Cardiac muscle cell (in vitro differentiated cells and primary cell): ENCODE results near the gene LGR5. TPM values are rescaled to one million over a fixed set of nuclear protein-coding genes. Genes with fewer than 3 reads are reported as not detected.
A peak's percentile ranks its signal among the peaks of the same experiment; 100 is the strongest.

ENCODE experiments used
- DNase-seq, 2 donors: peaks; one replicate each; pipeline versions ENCODE4 v3.0.0 to v3.0.0-alpha.2; 2010 to 2017; ENCODE audit warnings: low read depth in 1 of 2, low spot score in 1 of 2
- H3K27ac ChIP-seq: fragments of 200-600 bp; sonication (generic); 2 replicates; pipeline ENCODE4 v1.5.1; 2016
- H3K27me3 ChIP-seq: fragments of 200-600 bp; sonication (generic); 2 replicates; pipeline ENCODE4 v1.6.0; 2016; ENCODE audit warnings: control low read depth
- H3K36me3 ChIP-seq: fragments of 200-600 bp; sonication (generic); 2 replicates; pipeline ENCODE4 v1.5.1; 2016; ENCODE audit warnings: control low read depth
- H3K4me1 ChIP-seq: fragments of 200-600 bp; sonication (generic); 2 replicates; pipeline ENCODE4 v1.8.1; 2017; ENCODE audit warnings: low read depth, mild to moderate bottlenecking, mixed run types
- H3K4me3 ChIP-seq: fragments of 200-600 bp; sonication (generic); 2 replicates; pipeline ENCODE4 v1.5.1; 2016; ENCODE audit warnings: mild to moderate bottlenecking
- H3K9me3 ChIP-seq: fragments of 200-600 bp; sonication (generic); 2 replicates; pipeline ENCODE4 v1.5.1; 2017; ENCODE audit warnings: low read depth, mild to moderate bottlenecking, control low read depth
- CTCF ChIP-seq: IDR thresholded peaks from 2 replicates; pipeline ENCODE4 v1.5.1; 2012; ENCODE audit warnings: low read depth, mild to moderate bottlenecking, low read length
- polyA plus RNA-seq: library from polyadenylated mRNA; unstranded; fragments of >200 nt; fragmentation: Nextera tagmentation; extraction: Ambion mirVana; gene quantifications from 2 replicates; pipeline ENCODE4 v1.2.1, GENCODE V29; 2016
- total RNA-seq: library from RNA; depleted of rRNA; stranded (reverse); fragments of >200 nt; gene quantifications from 2 replicates; pipeline ENCODE4 v1.2.3, GENCODE V29; 2016

Gene LGR5
- total and polyA plus RNA-seq, 2 experiments from 2014 or later = 0.12 to 0.34 TPM

GRCh38 chr12:71415336-71416231, 24.0 kb upstream of the LGR5 start:
- Histone ChIP-seq H3K4me1 (no peaks in the 10 kb centered on the region), H3K27me3 (no peaks in the 10 kb centered on the region), H3K36me3 (no peaks in the 10 kb centered on the region), H3K4me3 (no peak overlapping the region), H3K27ac (no peak overlapping the region), H3K9me3 (no peaks in the 10 kb centered on the region)
- TF ChIP-seq CTCF = peak; percentile 87
- peak; percentile 67 to 73 for DNase-seq

DNA sequence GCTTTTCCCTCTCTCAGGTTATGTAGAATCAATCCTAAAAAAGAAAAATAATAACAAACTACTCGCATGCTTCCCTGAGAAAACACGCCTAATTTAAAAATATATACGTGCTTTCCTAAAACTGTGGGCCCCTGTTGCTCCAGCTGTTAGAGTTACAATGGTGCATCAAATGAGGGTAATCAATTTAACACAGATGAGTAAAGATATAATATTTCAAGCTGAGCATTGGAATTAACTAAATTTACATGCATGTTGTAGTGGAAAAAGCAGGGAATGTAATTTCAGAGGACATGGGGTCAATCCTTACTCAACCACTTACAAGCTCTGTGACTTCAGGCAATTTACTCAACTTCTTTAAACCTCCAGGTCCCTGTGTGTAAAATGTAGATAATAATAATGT, 22.4 kb upstream of the LGR5 start:
- no peak overlapping the region for H3K27ac ChIP-seq

DNA sequence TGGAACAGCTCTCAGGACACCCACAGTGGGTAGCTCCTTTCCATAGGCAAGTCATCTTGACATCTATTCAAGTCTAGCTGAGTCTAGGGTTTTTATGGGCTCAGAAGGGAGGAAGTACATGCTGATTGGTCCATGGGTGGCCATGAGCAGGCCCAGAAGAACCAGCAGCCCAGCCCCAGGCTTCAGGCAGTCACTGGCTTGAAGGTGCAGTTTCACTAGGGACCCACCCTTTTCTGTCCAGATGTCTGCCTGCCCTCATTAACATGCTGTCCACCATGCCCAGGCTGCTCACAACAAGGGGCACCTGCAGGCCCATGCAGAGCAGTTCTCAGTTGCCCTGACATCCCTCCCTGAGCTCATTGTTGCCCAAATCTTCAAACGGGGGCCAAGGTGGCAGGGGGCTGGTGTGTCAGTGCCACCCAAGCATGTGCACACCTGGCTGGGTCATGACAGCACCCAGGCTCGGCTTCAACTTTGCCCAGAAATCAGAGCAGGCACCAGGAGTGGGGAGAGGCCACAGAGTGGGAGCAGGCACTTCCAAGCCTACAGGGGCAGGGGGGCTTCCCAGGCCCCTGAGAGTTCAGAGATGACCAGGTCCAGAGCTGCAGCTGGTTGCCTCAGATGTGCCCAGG, 18.7 kb upstream of the LGR5 start:
- no peak overlapping the region for H3K27ac ChIP-seq
- H3K4me3 ChIP-seq = no peak overlapping the region
- H3K4me1 ChIP-seq = no peaks in the 10 kb centered on the region
- TF ChIP-seq CTCF = no peak
- no peaks in the 10 kb centered on the region for H3K9me3 ChIP-seq
- no peaks in the 10 kb centered on the region for H3K36me3 ChIP-seq
- peaks cover 17% of the 10 kb centered on the region for H3K27me3 ChIP-seq
- DNase-seq = no peak

More for the DNA sequence above, 22.4 kb upstream of the LGR5 start:
- no peaks in the 10 kb centered on the region for H3K4me1 ChIP-seq
- H3K4me3 ChIP-seq = no peak overlapping the region
- H3K36me3 ChIP-seq = no peaks in the 10 kb centered on the region
- TF ChIP-seq CTCF = no peak
- no peaks in the 10 kb centered on the region for H3K27me3 ChIP-seq
- no peak for DNase-seq
- H3K9me3 ChIP-seq = no peaks in the 10 kb centered on the region

- DNase-seq = no peak
- H3K9me3 ChIP-seq = no peaks in the 10 kb centered on the region
- no peak overlapping the region for H3K4me3 ChIP-seq
- H3K27me3 ChIP-seq = peaks cover 21% of the 10 kb centered on the region
- H3K4me1 ChIP-seq = no peaks in the 10 kb centered on the region
- H3K27ac ChIP-seq = no peak overlapping the region
- TF ChIP-seq CTCF = no peak
- no peaks in the 10 kb centered on the region for H3K36me3 ChIP-seq
These were observed 13.9 kb upstream of the LGR5 start for GRCh38 chr12:71425568-71426299.

DNA sequence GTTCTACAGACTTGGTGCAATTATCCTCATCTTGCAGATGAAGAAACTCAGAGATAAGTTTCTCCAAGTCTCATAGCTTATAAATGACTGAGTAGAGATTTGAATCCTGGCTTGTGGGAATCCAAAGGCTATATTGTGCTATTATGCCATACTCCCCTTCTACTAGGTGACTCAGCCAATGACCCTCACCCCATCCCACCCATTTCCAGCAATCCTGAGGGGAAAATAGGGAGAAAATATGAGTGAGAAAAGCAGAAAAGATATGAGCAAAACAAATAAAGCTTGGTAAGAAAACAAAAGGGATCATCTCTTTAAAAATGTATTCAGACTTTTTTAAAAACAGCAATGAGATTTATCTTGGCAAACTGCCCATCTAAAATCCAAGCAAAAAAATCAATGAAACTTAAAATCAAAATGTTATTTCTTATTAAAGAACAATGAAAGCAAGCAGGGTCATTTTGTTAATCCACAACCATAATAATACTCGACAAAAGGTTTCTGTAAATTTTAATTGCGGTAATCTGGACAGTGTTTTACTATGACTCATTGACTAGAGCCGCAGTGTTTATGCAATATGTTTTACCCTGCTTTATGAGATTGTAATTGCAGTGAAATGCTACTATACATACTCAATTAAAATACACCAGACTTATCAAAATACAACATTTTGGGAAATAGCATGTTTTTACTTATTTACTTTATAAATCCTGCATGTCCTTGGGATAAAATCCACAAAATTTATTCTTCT, 13.1 kb upstream of the LGR5 start:
- DNase-seq = peak in 1 of 2 donors; percentile 43
- no peak overlapping the region for H3K4me3 ChIP-seq
- TF ChIP-seq CTCF = no peak
- no peaks in the 10 kb centered on the region for H3K9me3 ChIP-seq
- H3K36me3 ChIP-seq = no peaks in the 10 kb centered on the region
- H3K27ac ChIP-seq = no peak overlapping the region
- peaks cover 21% of the 10 kb centered on the region for H3K27me3 ChIP-seq
- no peaks in the 10 kb centered on the region for H3K4me1 ChIP-seq
